HEK293 (cell line): ENCODE measurements around the gene CDK16.

ENCODE experiments used
- CTCF ChIA-PET: fragments of 350-600 bp; formaldehyde crosslinking; extraction: SDS; loops from one replicate; lab custom pipeline; 2021; ENCODE audit warnings: antibody characterized with exemption; lab: Yijun Ruan, JAX
- POLR2A ChIA-PET: fragments of 300-600 bp; formaldehyde crosslinking; extraction: SDS; loops from one replicate; lab custom pipeline; 2020; ENCODE audit warnings: antibody characterized with exemption, inconsistent platforms; lab: Yijun Ruan, JAX
- H3K27ac ChIP-seq: fragments of 200-500 bp; sonication (Bioruptor generic); 2 replicates; pipeline ENCODE4 v1.5.1; 2014; ENCODE audit warnings: low read depth, low read length, control low read depth, inconsistent platforms; ENCODE audit errors: extremely low read depth
- H3K36me3 ChIP-seq, 2 experiments: fragments of 200-500 bp in 1 of 2; sonication (Bioruptor generic) in 1 of 2; 1 replicate in 1 of 2; 2 replicates in 1 of 2; pipeline ENCODE4 v1.5.1; 2014 to 2017; ENCODE audit warnings: inconsistent platforms in 2 of 2, low read length in 2 of 2; ENCODE audit not compliant: control insufficient read depth in 2 of 2, insufficient read depth in 1 of 2
- H3K4me1 ChIP-seq: fragments of 200-500 bp; sonication (Bioruptor generic); 2 replicates; pipeline ENCODE4 v1.5.1; 2014; ENCODE audit warnings: mild to moderate bottlenecking, low read length, inconsistent platforms; ENCODE audit not compliant: control insufficient read depth, insufficient read depth
- H3K4me3 ChIP-seq: 2 replicates; pipeline ENCODE4 v1.5.1; 2011; ENCODE audit warnings: low read depth, mild to moderate bottlenecking, control low read depth, low read length, moderate library complexity
- H3K9me3 ChIP-seq: fragments of 200-500 bp; sonication (Bioruptor generic); 2 replicates; pipeline ENCODE4 v1.5.1; 2014; ENCODE audit warnings: low read depth, low read length, inconsistent platforms; ENCODE audit not compliant: control insufficient read depth, insufficient read depth
- GLI2 ChIP-seq: fragments of 450-650 bp; formaldehyde crosslinking; IDR thresholded peaks from 2 replicates; pipeline ENCODE4; 2017; ENCODE audit warnings: missing biosample characterization, missing genetic modification characterization, low read depth, borderline replicate concordance
- GLI4 ChIP-seq: fragments of 450-650 bp; formaldehyde crosslinking; IDR thresholded peaks from 2 replicates; pipeline ENCODE4 v1.5.1; 2016; ENCODE audit warnings: missing biosample characterization, missing genetic modification characterization
- MEIS1 ChIP-seq: sonication (generic); formaldehyde crosslinking; IDR thresholded peaks from 2 replicates; pipeline ENCODE4 v1.8.1; 2022; ENCODE audit warnings: missing genetic modification reagents, mild to moderate bottlenecking, borderline replicate concordance
- MYNN ChIP-seq: fragments of 450-650 bp; formaldehyde crosslinking; IDR thresholded peaks from 2 replicates; pipeline ENCODE4 v1.5.1; 2016; ENCODE audit warnings: missing biosample characterization, missing genetic modification characterization, borderline replicate concordance
- OSR2 ChIP-seq: fragments of 450-650 bp; formaldehyde crosslinking; IDR thresholded peaks from 2 replicates; pipeline ENCODE4 v1.5.1; 2016; ENCODE audit warnings: missing biosample characterization, missing genetic modification characterization
- ZFHX2 ChIP-seq: fragments of 450-650 bp; formaldehyde crosslinking; conservative IDR thresholded peaks from 2 replicates; pipeline ENCODE4 v1.5.1; 2016; ENCODE audit warnings: missing biosample characterization, missing genetic modification characterization
- ZNF140 ChIP-seq: fragments of 450-650 bp; formaldehyde crosslinking; IDR thresholded peaks from 2 replicates; pipeline ENCODE4 v1.5.1; 2016; ENCODE audit warnings: missing biosample characterization, missing genetic modification characterization
- ZNF174 ChIP-seq: fragments of 450-650 bp; formaldehyde crosslinking; IDR thresholded peaks from 2 replicates; pipeline ENCODE4 v1.5.0; 2017; ENCODE audit warnings: missing biosample characterization, mild to moderate bottlenecking, missing genetic modification characterization
- ZNF175 ChIP-seq: fragments of 450-650 bp; formaldehyde crosslinking; IDR thresholded peaks from 2 replicates; pipeline ENCODE4 v1.5.1; 2016; ENCODE audit warnings: missing biosample characterization, missing genetic modification characterization
- ZNF292 ChIP-seq: fragments of 450-650 bp; formaldehyde crosslinking; IDR thresholded peaks from 2 replicates; pipeline ENCODE4 v1.5.1; 2016; ENCODE audit warnings: low read depth, missing biosample characterization, missing genetic modification characterization, borderline replicate concordance
- ZNF404 ChIP-seq: fragments of 450-650 bp; formaldehyde crosslinking; IDR thresholded peaks from 2 replicates; pipeline ENCODE4 v1.5.1; 2017; ENCODE audit warnings: missing biosample characterization, missing genetic modification characterization
- ZNF48 ChIP-seq: fragments of 450-650 bp; formaldehyde crosslinking; IDR thresholded peaks from 2 replicates; pipeline ENCODE4 v1.5.1; 2016; ENCODE audit warnings: missing biosample characterization, missing genetic modification characterization
- ZNF555 ChIP-seq: fragments of 450-650 bp; formaldehyde crosslinking; conservative IDR thresholded peaks from 2 replicates; pipeline ENCODE4 v1.5.1; 2017; ENCODE audit warnings: missing biosample characterization, mild to moderate bottlenecking, missing genetic modification characterization, inconsistent platforms
- ZNF561 ChIP-seq: fragments of 450-650 bp; IDR thresholded peaks from 2 replicates; pipeline ENCODE4 v1.5.1; 2018; ENCODE audit warnings: missing biosample characterization, missing genetic modification characterization, borderline replicate concordance
- ZNF654 ChIP-seq: fragments of 450-650 bp; formaldehyde crosslinking; IDR thresholded peaks from 2 replicates; pipeline ENCODE4 v1.5.1; 2016; ENCODE audit warnings: low read depth, missing biosample characterization, missing genetic modification characterization
- ZNF792 ChIP-seq: fragments of 450-650 bp; formaldehyde crosslinking; IDR thresholded peaks from 2 replicates; pipeline ENCODE4 v1.5.1; 2016; ENCODE audit warnings: missing biosample characterization, missing genetic modification characterization
- ZSCAN16 ChIP-seq: fragments of 450-650 bp; formaldehyde crosslinking; IDR thresholded peaks from 2 replicates; pipeline ENCODE4 v1.5.1; 2016; ENCODE audit warnings: missing biosample characterization, missing genetic modification characterization
- TF ChIP-seq, protein P1 (sequence below): fragments of 450-650 bp; formaldehyde crosslinking; IDR thresholded peaks from 2 replicates; pipeline ENCODE4 v1.5.1; 2016; ENCODE audit warnings: missing biosample characterization, missing genetic modification characterization
- TF ChIP-seq, protein P2 (sequence below): fragments of 450-650 bp; formaldehyde crosslinking; IDR thresholded peaks from 2 replicates; pipeline ENCODE4 v1.5.1; 2016; ENCODE audit warnings: missing biosample characterization, missing genetic modification characterization
- TF ChIP-seq, protein P3 (sequence below): sonication (generic); formaldehyde crosslinking; IDR thresholded peaks from 2 replicates; pipeline ENCODE4 v1.8.1; 2022; ENCODE audit warnings: mild to moderate bottlenecking, moderate library complexity, missing genetic modification reagents
- TF ChIP-seq, protein P4 (sequence below): fragments of 450-650 bp; formaldehyde crosslinking; conservative IDR thresholded peaks from 2 replicates; pipeline ENCODE4 v1.5.1; 2016; ENCODE audit warnings: low read depth, missing biosample characterization, missing genetic modification characterization
- TF ChIP-seq, protein P5 (sequence below): fragments of 450-650 bp; formaldehyde crosslinking; IDR thresholded peaks from 2 replicates; pipeline ENCODE4 v1.5.1; 2017; ENCODE audit warnings: missing biosample characterization, missing genetic modification characterization

CDK16 gene

DNA sequence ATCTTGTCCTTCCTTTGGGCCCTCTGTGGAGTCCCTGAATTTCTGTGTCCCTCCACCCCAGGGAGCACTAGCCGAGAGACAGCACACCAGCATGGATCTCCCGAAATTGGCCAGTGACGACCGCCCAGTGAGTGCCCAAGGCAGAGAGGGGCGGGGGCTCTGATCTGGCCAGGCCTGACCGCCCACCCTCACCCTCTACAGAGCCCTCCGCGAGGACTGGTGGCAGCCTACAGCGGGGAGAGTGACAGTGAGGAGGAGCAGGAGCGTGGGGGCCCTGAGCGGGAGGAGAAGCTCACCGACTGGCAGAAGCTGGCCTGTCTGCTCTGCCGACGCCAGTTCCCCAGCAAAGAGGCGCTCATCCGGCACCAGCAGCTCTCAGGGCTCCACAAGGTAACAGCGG, 33.2 kb upstream of the CDK16 start:
- Histone ChIP-seq H3K9me3 (no peaks in the 10 kb centered on the region), H3K27ac (no peak overlapping the region), H3K4me1 (no peaks in the 10 kb centered on the region), H3K36me3 (peaks cover 5 to 59% of the 10 kb centered on the region in 2 experiments), H3K4me3 (no peak overlapping the region)
- ChIA-PET CTCF (interaction anchor here (0.6 kb wide), 1 partner anchor 1664 kb away, joined by 3 read pairs; no protein-coding TSS in a partner anchor), POLR2A (no interaction called here)
- TF ChIP-seq ZNF48 (tag by site-specific recombination) (no peak), ZNF404 (no peak), ZNF175 (tag by site-specific recombination) (no peak), GLI2 (tag by site-specific recombination) (no peak), ZNF174 (tag by site-specific recombination) (no peak), ZNF140 (no peak), GLI4 (tag by site-specific recombination) (no peak), MEIS1 (CRISPR knock-in tag) (no peak), MYNN (tag by site-specific recombination) (no peak)
- TF ChIP-seq, protein P1, sequence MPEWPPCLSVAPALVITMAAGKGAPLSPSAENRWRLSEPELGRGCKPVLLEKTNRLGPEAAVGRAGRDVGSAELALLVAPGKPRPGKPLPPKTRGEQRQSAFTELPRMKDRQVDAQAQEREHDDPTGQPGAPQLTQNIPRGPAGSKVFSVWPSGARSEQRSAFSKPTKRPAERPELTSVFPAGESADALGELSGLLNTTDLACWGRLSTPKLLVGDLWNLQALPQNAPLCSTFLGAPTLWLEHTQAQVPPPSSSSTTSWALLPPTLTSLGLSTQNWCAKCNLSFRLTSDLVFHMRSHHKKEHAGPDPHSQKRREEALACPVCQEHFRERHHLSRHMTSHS, result no peak
- TF ChIP-seq, protein P2, sequence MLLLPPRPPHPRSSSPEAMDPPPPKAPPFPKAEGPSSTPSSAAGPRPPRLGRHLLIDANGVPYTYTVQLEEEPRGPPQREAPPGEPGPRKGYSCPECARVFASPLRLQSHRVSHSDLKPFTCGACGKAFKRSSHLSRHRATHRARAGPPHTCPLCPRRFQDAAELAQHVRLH (tag by site-specific recombination), result no peak
- TF ChIP-seq, protein P3, sequence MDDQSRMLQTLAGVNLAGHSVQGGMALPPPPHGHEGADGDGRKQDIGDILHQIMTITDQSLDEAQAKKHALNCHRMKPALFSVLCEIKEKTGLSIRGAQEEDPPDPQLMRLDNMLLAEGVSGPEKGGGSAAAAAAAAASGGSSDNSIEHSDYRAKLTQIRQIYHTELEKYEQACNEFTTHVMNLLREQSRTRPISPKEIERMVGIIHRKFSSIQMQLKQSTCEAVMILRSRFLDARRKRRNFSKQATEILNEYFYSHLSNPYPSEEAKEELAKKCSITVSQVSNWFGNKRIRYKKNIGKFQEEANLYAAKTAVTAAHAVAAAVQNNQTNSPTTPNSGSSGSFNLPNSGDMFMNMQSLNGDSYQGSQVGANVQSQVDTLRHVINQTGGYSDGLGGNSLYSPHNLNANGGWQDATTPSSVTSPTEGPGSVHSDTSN (CRISPR knock-in tag), result no peak

DNA sequence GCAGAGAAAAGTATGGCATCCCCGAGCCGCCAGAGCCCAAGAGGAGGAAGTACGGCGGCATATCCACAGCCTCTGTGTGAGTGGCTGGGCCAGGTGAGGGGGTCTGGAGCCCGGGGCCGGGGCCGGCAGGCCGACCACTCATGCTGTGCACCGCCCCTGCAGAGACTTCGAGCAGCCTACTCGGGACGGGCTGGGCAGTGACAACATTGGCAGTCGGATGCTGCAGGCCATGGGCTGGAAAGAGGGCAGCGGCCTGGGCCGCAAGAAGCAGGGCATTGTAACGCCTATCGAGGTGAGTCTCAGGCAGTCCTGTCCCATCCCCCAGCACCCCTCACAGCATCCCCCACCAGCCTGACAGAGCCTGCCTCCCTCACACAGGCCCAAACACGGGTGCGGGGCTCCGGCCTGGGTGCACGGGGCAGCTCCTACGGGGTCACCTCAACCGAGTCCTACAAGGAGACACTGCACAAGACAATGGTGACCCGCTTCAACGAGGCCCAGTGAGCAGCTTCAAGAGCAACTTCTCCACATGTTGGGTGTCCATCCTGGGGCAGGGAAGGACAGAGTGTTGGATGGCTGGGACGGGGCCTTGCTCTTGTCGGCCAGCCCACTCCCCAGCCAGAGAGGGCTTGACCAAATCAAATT, 32.3 kb upstream of the CDK16 start:
- Histone ChIP-seq H3K27ac (no peak overlapping the region), H3K9me3 (no peaks in the 10 kb centered on the region), H3K4me3 (no peak overlapping the region), H3K36me3 (peaks cover 0 to 50% of the 10 kb centered on the region in 2 experiments; a peak in 2 of 3 replicates), H3K4me1 (no peaks in the 10 kb centered on the region)
- POLR2A ChIA-PET, result no interaction called here
- no peak for TF ChIP-seq ZNF792 (tag by site-specific recombination)
- TF ChIP-seq ZNF561 (tag by site-specific recombination), result no peak
- TF ChIP-seq ZNF654 (tag by site-specific recombination), result no peak
- TF ChIP-seq ZNF555 (tag by site-specific recombination), result no peak
- TF ChIP-seq ZFHX2, result no peak
- TF ChIP-seq, protein P4, sequence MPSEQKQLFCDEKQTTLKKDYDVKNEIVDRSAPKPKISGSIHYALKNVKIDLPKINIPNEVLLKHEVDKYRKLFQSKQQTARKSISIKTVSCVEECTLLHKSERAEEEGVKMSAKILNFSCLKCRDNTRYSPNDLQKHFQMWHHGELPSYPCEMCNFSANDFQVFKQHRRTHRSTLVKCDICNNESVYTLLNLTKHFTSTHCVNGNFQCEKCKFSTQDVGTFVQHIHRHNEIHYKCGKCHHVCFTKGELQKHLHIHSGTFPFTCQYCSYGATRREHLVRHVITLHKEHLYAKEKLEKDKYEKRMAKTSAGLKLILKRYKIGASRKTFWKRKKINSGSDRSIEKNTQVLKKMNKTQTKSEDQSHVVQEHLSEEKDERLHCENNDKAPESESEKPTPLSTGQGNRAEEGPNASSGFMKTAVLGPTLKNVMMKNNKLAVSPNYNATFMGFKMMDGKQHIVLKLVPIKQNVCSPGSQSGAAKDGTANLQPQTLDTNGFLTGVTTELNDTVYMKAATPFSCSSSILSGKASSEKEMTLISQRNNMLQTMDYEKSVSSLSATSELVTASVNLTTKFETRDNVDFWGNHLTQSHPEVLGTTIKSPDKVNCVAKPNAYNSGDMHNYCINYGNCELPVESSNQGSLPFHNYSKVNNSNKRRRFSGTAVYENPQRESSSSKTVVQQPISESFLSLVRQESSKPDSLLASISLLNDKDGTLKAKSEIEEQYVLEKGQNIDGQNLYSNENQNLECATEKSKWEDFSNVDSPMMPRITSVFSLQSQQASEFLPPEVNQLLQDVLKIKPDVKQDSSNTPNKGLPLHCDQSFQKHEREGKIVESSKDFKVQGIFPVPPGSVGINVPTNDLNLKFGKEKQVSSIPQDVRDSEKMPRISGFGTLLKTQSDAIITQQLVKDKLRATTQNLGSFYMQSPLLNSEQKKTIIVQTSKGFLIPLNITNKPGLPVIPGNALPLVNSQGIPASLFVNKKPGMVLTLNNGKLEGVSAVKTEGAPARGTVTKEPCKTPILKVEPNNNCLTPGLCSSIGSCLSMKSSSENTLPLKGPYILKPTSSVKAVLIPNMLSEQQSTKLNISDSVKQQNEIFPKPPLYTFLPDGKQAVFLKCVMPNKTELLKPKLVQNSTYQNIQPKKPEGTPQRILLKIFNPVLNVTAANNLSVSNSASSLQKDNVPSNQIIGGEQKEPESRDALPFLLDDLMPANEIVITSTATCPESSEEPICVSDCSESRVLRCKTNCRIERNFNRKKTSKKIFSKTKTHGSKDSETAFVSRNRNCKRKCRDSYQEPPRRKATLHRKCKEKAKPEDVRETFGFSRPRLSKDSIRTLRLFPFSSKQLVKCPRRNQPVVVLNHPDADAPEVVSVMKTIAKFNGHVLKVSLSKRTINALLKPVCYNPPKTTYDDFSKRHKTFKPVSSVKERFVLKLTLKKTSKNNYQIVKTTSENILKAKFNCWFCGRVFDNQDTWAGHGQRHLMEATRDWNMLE (tag by site-specific recombination), result no peak
- TF ChIP-seq OSR2 (tag by site-specific recombination), result no peak
- TF ChIP-seq, protein P5, sequence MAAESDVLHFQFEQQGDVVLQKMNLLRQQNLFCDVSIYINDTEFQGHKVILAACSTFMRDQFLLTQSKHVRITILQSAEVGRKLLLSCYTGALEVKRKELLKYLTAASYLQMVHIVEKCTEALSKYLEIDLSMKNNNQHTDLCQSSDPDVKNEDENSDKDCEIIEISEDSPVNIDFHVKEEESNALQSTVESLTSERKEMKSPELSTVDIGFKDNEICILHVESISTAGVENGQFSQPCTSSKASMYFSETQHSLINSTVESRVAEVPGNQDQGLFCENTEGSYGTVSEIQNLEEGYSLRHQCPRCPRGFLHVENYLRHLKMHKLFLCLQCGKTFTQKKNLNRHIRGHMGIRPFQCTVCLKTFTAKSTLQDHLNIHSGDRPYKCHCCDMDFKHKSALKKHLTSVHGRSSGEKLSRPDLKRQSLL, result no peak
- no peak for TF ChIP-seq ZNF292 (tag by site-specific recombination)
- no peak for TF ChIP-seq ZSCAN16
- CTCF ChIA-PET, result interaction anchor here (0.6 kb wide), 1 partner anchor 1663 kb away, joined by 3 read pairs; no protein-coding TSS in a partner anchor
